Measurements from ENCODE around the gene RALGAPB. TPM values are rescaled to one million over a fixed set of nuclear protein-coding genes. Genes with fewer than 3 reads are reported as not detected.

Gene RALGAPB
- total and polyA plus RNA-seq, 7 experiments from 2014 or later: 10.8 to 50.4 (median 40.9) TPM

- peaks cover 0 to 4% (median 0%) of the 10 kb centered on the region in 5 donors for H3K36me3 Mint-ChIP-seq
- ChIA-PET CTCF (no interaction called here), POLR2A (no interaction called here)
- intact Hi-C loops (cut with micrococcal nuclease): no loop called here
- no peaks in the 10 kb centered on the region for H3K9me3 ChIP-seq (ENCODE audit: control insufficient read depth in 2 of 3, low read length in 3 of 3)
- H3K9me3 Mint-ChIP-seq: peaks cover 0 to 12% (median 0%) of the 10 kb centered on the region in 11 donors
- H3K4me1 ChIP-seq (ENCODE audit: control insufficient read depth in 2 of 2, insufficient read depth in 2 of 2, low read length in 2 of 2): no peaks in the 10 kb centered on the region
- H3K27ac ChIP-seq (ENCODE audit: low read depth, low read length): no peak overlapping the region
- H3K36me3 ChIP-seq (ENCODE audit: control insufficient read depth in 2 of 3, insufficient read depth in 3 of 3, low read length in 3 of 3): no peaks in the 10 kb centered on the region
- no peak for DNase-seq
- H3K27ac Mint-ChIP-seq: no peak overlapping the region
- no peaks in the 10 kb centered on the region for H3K4me1 Mint-ChIP-seq
- H3K4me3 ChIP-seq (ENCODE audit: low read length): no peak overlapping the region
- H3K4me3 Mint-ChIP-seq: no peak overlapping the region
- peaks cover 0 to 11% (median 4%) of the 10 kb centered on the region in 5 donors for H3K27me3 Mint-ChIP-seq
- ATAC-seq: no peak
- H3K27me3 ChIP-seq (ENCODE audit: control insufficient read depth in 2 of 2, insufficient read depth in 2 of 2, low read length in 2 of 2): no peaks in the 10 kb centered on the region
Observed at GRCh38 chr20:38626921-38627659, 154.4 kb downstream of the RALGAPB start.

Small RNA genes within 50 kb of the gene (microRNA-seq; reads per million reads assigned to microRNA genes)
- not detected for gene MIR548O2 (ENCODE audit: borderline microRNAs expressed)

Other genes with a start within 250 kb of the RALGAPB start
- not detected for gene KIAA1755, start 212.1 kb upstream of the RALGAPB start, total RNA-seq
- not detected for gene KIAA1755, start 212.1 kb upstream of the RALGAPB start, polyA plus RNA-seq
- gene BPI, start 168.7 kb upstream of the RALGAPB start, total RNA-seq: 1 to 10 TPM in 1 of 5 experiments, under 1 TPM in 1, not detected in 3; 0.29 to 2.4 TPM
- not detected for gene BPI, start 168.7 kb upstream of the RALGAPB start, polyA plus RNA-seq
- gene LBP, start 126.4 kb upstream of the RALGAPB start, total RNA-seq: not detected
- gene LBP, start 126.4 kb upstream of the RALGAPB start, polyA plus RNA-seq: not detected
- 100 to 1,000 TPM in 1 of 5 experiments, 10 to 100 TPM in 4; 43.9 to 102 (median 52.4) TPM for gene SNHG17, start 37.5 kb upstream of the RALGAPB start, total RNA-seq
- gene SNHG17, start 37.5 kb upstream of the RALGAPB start, polyA plus RNA-seq: 100 to 1,000 TPM in 1 of 2 donors, 10 to 100 TPM in 1; 40.2 to 141 TPM
- gene ADIG, start 108.4 kb downstream of the RALGAPB start, total RNA-seq: under 1 TPM in 1 of 5 experiments, not detected in 4; 0.65 TPM
- gene ADIG, start 108.4 kb downstream of the RALGAPB start, polyA plus RNA-seq: not detected
- not detected for gene ARHGAP40, start 129.0 kb downstream of the RALGAPB start, total RNA-seq
- not detected for gene ARHGAP40, start 129.0 kb downstream of the RALGAPB start, polyA plus RNA-seq

Data from naive thymus-derived CD4-positive, alpha-beta T cell (primary cell).